ENCODE measurements around the gene NEDD4.
A peak's percentile ranks its signal among the peaks of the same experiment; 100 is the strongest.

- peak in 4 of 6 experiments; percentile 42 to 70 (median 63) for TF ChIP-seq CTCF (IDR thresholded peaks at IDR 0.05)
- TF ChIP-seq POLR2A (IDR thresholded peaks at IDR 0.05): peak; percentile 52 to 79
Observed at GRCh38 chr15:55993111-55993803, at the start of gene NEDD4.

Measured in Peyer's patch (tissue), 4 donors.